ENCODE measurements around the gene CCR5AS.
"Not testable (repeated sequence)": the region's sequence is repeated elsewhere in the genome, so short reads cannot be mapped to it uniquely, and the experiment has no call there.

Gene CCR5AS

GRCh38 chr3:46337911-46338310 lies 69.0 kb downstream of the CCR5AS start:
- no peak overlapping the region for H3K4me2 ChIP-seq (ENCODE audit: extremely low read depth, insufficient read depth, low read length)
- H3K36me3 ChIP-seq (ENCODE audit: control insufficient read depth, insufficient read depth, low read length) = no peaks in the 10 kb centered on the region
- TF ChIP-seq CTCF (conservative IDR thresholded peaks at IDR 0.05 in 1 of 2, IDR thresholded peaks at IDR 0.05 in 1 of 2; ENCODE audit: low read depth in 1 of 2, low read length in 2 of 2) = no peak
- TF ChIP-seq EZH2 (IDR thresholded peaks at IDR 0.05; ENCODE audit: low read length, missing control alignments) = no peak
- H2AFZ ChIP-seq (ENCODE audit: low read length) = no peak overlapping the region
- no peak overlapping the region for H3K27ac ChIP-seq (ENCODE audit: insufficient read depth, low read length)
- H4K20me1 ChIP-seq (ENCODE audit: control insufficient read depth, extremely low read depth, insufficient read depth, low read length) = no peaks in the 10 kb centered on the region
- no peaks in the 10 kb centered on the region for H3K4me1 ChIP-seq (ENCODE audit: control insufficient read depth, extremely low read depth, insufficient read depth, low read length)
- DNase-seq (ENCODE audit: low read depth in 2 of 2) = no peak
- H3K9me3 ChIP-seq (ENCODE audit: control insufficient read depth, insufficient read depth, low read depth, low read length) = no peaks in the 10 kb centered on the region
- no peak overlapping the region for H3K4me3 ChIP-seq (replicated peaks in 1 of 4; ENCODE audit: control extremely low read depth in 1 of 4, insufficient read depth in 1 of 4, low read depth in 3 of 4, low read length in 4 of 4)
- H3K27me3 ChIP-seq (ENCODE audit: control insufficient read depth, insufficient read depth, low read length) = no peaks in the 10 kb centered on the region
- H3K79me2 ChIP-seq (ENCODE audit: control insufficient read depth, insufficient read depth, low read length) = no peaks in the 10 kb centered on the region
- H3K9ac ChIP-seq (ENCODE audit: insufficient read depth, low read length) = no peak overlapping the region

GRCh38 chr3:46335541-46335940 lies 71.3 kb downstream of the CCR5AS start:
- TF ChIP-seq CTCF (conservative IDR thresholded peaks at IDR 0.05 in 1 of 2, IDR thresholded peaks at IDR 0.05 in 1 of 2; ENCODE audit: low read depth in 1 of 2, low read length in 2 of 2) = no peak
- TF ChIP-seq EZH2 (IDR thresholded peaks at IDR 0.05; ENCODE audit: low read length, missing control alignments) = no peak
- no peaks in the 10 kb centered on the region for H3K4me1 ChIP-seq (ENCODE audit: control insufficient read depth, extremely low read depth, insufficient read depth, low read length)
- H3K36me3 ChIP-seq (ENCODE audit: control insufficient read depth, insufficient read depth, low read length) = no peaks in the 10 kb centered on the region
- no peak overlapping the region for H3K27ac ChIP-seq (ENCODE audit: insufficient read depth, low read length)
- H2AFZ ChIP-seq (ENCODE audit: low read length) = no peak overlapping the region
- H3K27me3 ChIP-seq (ENCODE audit: control insufficient read depth, insufficient read depth, low read length) = no peaks in the 10 kb centered on the region
- no peaks in the 10 kb centered on the region for H3K79me2 ChIP-seq (ENCODE audit: control insufficient read depth, insufficient read depth, low read length)
- H3K9me3 ChIP-seq (ENCODE audit: control insufficient read depth, insufficient read depth, low read depth, low read length) = no peaks in the 10 kb centered on the region
- no peak for DNase-seq (ENCODE audit: low read depth in 2 of 2)
- H3K4me3 ChIP-seq (replicated peaks in 1 of 4; ENCODE audit: control extremely low read depth in 1 of 4, insufficient read depth in 1 of 4, low read depth in 3 of 4, low read length in 4 of 4) = no peak overlapping the region
- no peaks in the 10 kb centered on the region for H4K20me1 ChIP-seq (ENCODE audit: control insufficient read depth, extremely low read depth, insufficient read depth, low read length)
- H3K9ac ChIP-seq (ENCODE audit: insufficient read depth, low read length) = no peak overlapping the region
- H3K4me2 ChIP-seq (ENCODE audit: extremely low read depth, insufficient read depth, low read length) = no peak overlapping the region

- TF ChIP-seq CTCF (conservative IDR thresholded peaks at IDR 0.05 in 1 of 2, IDR thresholded peaks at IDR 0.05 in 1 of 2; ENCODE audit: low read depth in 1 of 2, low read length in 2 of 2) (no peak), EZH2 (IDR thresholded peaks at IDR 0.05; ENCODE audit: low read length, missing control alignments) (no peak)
- H3K36me3 ChIP-seq (ENCODE audit: control insufficient read depth, insufficient read depth, low read length) = no peaks in the 10 kb centered on the region
- H4K20me1 ChIP-seq (ENCODE audit: control insufficient read depth, extremely low read depth, insufficient read depth, low read length) = no peaks in the 10 kb centered on the region
- H2AFZ ChIP-seq (ENCODE audit: low read length) = no peak overlapping the region
- no peaks in the 10 kb centered on the region for H3K4me1 ChIP-seq (ENCODE audit: control insufficient read depth, extremely low read depth, insufficient read depth, low read length)
- H3K27me3 ChIP-seq (ENCODE audit: control insufficient read depth, insufficient read depth, low read length) = no peaks in the 10 kb centered on the region
- no peak overlapping the region for H3K4me3 ChIP-seq (replicated peaks in 1 of 4; ENCODE audit: control extremely low read depth in 1 of 4, insufficient read depth in 1 of 4, low read depth in 3 of 4, low read length in 4 of 4)
- no peaks in the 10 kb centered on the region for H3K9me3 ChIP-seq (ENCODE audit: control insufficient read depth, insufficient read depth, low read depth, low read length)
- no peaks in the 10 kb centered on the region for H3K79me2 ChIP-seq (ENCODE audit: control insufficient read depth, insufficient read depth, low read length)
- DNase-seq (ENCODE audit: low read depth in 2 of 2) = peak; percentile 26 to 81
- no peak overlapping the region for H3K27ac ChIP-seq (ENCODE audit: insufficient read depth, low read length)
- no peak overlapping the region for H3K9ac ChIP-seq (ENCODE audit: insufficient read depth, low read length)
- H3K4me2 ChIP-seq (ENCODE audit: extremely low read depth, insufficient read depth, low read length) = no peak overlapping the region
Measured at GRCh38 chr3:46334741-46335478, 72.0 kb downstream of the CCR5AS start.

- not testable (repeated sequence) for H3K36me3 ChIP-seq (ENCODE audit: control insufficient read depth, insufficient read depth, low read length); H3K4me1 ChIP-seq (ENCODE audit: control insufficient read depth, extremely low read depth, insufficient read depth, low read length); H3K4me2 ChIP-seq (ENCODE audit: extremely low read depth, insufficient read depth, low read length); H3K9me3 ChIP-seq (ENCODE audit: control insufficient read depth, insufficient read depth, low read depth, low read length); H3K27me3 ChIP-seq (ENCODE audit: control insufficient read depth, insufficient read depth, low read length); H3K27ac ChIP-seq (ENCODE audit: insufficient read depth, low read length); H3K4me3 ChIP-seq (replicated peaks in 1 of 4; ENCODE audit: control extremely low read depth in 1 of 4, insufficient read depth in 1 of 4, low read depth in 3 of 4, low read length in 4 of 4); H3K9ac ChIP-seq (ENCODE audit: insufficient read depth, low read length); H3K79me2 ChIP-seq (ENCODE audit: control insufficient read depth, insufficient read depth, low read length); H2AFZ ChIP-seq (ENCODE audit: low read length); H4K20me1 ChIP-seq (ENCODE audit: control insufficient read depth, extremely low read depth, insufficient read depth, low read length)
- DNase-seq (ENCODE audit: low read depth in 2 of 2) = peak in 1 of 2 donors; percentile 70
Measured at GRCh38 chr3:46330676-46331075, 76.2 kb downstream of the CCR5AS start.
